ENCODE data around the gene POGLUT3.

The POGLUT3 gene

DNA sequence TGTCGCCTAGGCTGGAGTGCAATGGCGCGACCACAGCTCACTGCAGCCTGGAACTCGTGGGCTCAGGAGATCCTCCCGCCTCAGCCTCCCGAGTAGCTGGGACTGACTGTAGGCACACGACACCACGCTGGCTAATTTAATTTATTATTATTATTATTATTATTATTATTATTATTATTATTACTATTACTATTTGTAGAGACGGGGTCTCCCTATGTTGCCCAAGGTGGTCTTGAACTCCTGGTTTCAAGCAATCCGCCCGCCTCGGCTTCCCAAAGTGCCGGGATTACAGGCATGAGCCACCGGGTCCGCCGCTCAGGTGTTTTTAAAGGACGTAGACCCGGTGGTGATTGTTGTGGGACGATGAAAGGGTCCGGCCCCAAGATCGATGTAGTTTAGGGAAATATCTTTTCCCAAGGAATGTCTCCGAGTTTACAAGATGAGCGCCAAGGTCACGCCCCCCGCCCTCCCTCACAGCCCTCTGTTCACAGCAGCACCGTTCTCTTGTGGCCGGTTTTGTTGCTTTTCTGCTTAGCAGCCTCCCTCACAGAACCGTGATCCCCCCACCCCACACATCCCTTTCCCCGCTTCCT is 728 bp upstream of the POGLUT3 start:
- DNase-seq: no peak

DNA sequence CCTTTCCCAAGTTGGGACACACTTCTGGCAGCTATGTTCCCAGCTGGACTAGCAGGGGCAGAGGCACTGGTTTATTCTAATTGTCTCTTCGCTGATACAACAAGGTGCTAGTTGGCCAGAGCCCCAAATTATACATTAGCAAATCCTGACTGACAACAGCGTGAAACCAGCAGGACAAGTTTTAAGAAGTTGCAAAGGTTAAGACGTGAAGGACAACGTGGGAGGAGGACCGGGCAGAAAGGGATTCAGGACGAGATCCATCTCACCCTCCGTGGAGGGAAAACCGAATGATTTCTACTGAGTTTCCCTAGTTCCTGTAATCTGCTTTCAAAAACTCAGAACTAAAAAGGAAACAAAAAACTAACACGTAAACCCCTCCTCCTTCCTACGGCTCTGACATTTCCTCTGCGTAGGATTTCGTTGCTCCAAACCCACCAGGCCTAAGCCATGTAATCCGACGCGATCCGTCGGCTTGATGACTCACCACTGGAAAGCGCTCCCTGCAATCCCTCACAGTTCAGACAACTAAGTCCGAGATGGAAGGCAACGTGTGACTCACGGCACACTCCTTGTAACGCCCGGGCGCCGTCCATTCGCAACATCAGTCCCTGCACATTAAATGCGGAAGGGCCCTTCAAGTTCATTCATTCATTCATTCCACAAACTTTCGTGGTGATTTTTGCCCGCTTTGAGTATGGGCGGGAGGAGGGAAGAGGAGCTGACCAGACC is 703 bp downstream of the POGLUT3 start:
- peak; percentile 81 for DNase-seq

DNA sequence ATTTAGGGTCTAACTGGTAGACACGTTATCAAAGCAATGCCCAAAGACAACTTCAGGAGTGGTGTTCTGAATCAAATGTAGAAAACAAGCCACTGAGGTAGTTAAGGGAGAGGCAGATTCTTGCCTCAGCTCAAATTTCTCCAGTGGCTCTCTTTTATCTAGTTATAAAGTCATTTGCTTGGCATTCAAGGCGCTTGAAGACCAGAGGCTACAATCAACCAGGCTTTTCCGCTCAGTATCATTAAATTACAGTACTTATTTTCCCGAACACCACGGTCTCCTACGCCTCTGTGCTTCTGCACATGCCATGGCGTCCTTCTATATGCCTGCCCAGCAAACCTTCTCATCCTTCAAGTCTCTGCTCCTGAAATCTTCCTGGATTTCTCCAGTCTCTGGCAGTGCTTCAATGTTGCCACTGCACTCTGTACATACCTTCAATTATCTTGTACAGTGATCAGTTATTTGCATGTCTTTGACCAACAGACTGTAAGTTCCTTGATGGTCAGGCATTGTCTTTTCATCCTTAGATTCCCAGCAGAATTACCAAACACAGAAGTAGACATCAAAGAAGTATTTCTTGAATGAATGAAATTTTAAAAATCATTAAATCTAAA is 1.4 kb downstream of the POGLUT3 start:
- DNase-seq: no peak

- no peak for DNase-seq
Observed at GRCh38 chr11:108495326-108495725, 2.9 kb downstream of the POGLUT3 start.

DNA sequence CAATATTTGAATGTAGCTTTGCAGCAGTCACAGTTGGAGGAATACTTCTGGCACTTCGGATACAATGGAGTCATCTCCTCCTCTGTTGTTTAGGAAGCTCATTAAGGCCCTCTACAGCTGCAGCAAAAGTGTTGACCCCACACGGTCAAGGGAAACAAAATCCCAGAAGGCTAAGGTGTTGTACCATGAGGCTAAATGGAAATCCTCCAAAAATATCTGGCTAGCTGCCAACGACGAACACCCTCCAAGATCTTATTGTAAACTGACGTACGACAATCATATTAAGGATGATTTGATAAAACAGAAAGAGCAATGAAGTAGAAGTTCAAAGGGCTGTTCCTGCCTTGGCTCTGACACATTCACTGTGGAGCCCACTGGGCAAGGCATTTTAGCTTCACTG is 4.0 kb downstream of the POGLUT3 start:
- no peak for DNase-seq

DNA sequence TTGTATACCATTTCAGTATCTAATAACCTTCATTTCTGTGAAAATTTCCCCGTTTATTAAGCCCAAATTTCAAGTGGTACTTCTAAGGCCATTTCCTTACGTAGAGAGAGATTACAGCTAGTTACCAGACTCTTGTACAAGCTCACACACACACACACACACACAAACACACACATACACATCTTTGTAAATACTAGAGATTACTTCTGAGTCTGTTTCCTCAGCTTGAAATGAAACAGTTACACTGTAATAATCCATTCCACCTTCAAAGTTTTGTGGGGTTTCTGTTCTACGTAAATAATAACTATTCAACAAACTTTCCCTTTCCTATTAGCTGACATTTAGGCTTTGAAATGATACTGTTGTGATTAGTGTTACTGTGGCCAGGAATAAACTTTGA is 6.2 kb downstream of the POGLUT3 start:
- DNase-seq: no peak

GRCh38 chr11:108486828-108487227 is 11.4 kb downstream of the POGLUT3 start:
- DNase-seq: no peak

- no peak for DNase-seq
Observed at GRCh38 chr11:108486331-108486730, 11.9 kb downstream of the POGLUT3 start.

- DNase-seq: no peak
Observed at GRCh38 chr11:108483163-108483562, 15.0 kb downstream of the POGLUT3 start.

DNA sequence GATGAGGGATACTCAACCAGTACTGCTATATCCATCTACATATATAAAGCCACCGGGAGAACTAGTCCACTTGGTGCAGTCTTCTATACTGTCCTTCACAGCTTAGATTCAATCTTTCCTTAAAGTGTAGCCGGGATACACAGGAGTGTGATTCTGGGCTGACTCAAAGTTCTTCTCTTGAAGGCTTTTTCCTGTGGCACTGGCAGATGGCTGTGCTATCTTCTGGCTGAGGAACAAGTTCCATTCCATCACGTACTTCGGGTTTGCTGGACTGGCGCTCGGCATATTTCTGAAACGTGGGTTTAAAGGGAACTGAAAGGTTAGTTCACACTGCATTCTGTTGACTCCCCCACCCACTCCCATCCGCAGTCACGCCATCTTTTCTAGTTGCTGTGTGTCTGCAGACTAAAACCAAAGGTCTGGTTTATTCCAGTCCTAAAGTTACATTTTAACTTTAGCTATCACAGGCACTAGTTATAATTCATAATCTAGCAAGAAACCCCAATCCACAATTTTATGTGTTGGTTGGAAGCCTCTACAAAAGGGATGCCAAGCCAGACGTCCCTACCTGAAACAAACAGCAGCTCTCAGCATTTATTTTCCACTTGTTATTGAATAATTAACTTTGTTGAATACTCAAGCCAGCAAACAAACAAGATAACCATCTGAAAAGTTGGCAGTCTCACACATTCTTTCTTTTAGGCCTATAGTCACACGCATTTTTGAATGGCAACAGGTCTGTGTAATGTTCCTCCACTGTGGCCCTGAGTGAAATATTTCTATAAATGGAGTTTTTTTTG is 23.3 kb downstream of the POGLUT3 start:
- no peak for DNase-seq

GRCh38 chr11:108472681-108473080 is 25.5 kb downstream of the POGLUT3 start:
- no peak for DNase-seq

DNA sequence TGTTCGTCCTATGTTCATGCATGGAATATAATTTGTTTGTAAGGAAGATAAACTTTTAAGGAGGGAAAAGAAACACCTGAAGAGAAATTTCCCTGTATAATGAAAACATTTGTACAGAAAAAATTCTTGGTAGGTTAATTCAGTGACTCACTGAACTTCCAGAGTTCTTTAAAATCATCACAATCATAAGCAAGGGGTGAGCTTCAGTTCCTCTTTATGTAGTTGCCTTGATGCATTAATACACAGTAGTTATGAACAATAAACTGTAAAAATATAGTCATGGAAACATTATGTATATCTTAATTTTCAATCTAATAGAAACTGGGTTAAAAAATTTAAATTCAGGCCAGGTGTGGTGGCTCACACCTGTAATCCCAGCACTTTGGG is 29.7 kb downstream of the POGLUT3 start:
- no peak for DNase-seq

GRCh38 chr11:108467091-108467823 is 30.9 kb downstream of the POGLUT3 start, which contains the start of gene C11orf65:
Gene C11orf65, minus strand, starts transcription at chr11:108467529. Its CDS starts 5,970 bp downstream, at chr11:108461559.
- peak; percentile 96 for DNase-seq

DNA sequence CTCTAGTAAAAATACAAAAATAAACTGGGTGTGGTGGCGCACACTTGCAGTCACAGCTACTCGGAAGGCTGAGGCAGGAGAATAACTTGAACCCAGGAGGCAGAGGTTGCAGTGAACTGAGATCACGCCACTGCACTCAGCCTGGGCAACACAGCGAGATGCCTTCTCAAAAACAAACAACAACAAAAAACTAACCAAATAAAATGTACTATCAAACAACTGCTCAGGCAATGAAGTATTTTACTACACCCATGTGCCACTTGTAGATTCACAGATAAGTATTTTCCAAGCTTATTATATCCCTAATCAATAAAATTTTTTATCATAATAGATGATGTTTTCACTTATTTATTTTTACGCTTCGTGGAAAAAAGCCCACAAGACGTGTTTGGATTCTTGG is 31.8 kb downstream of the POGLUT3 start:
- DNase-seq: no peak

GRCh38 chr11:108453207-108453835 is 44.9 kb downstream of the POGLUT3 start:
- DNase-seq: no peak

All from stimulated activated CD4-positive, alpha-beta T cell treated with anti-CD3 and anti-CD28 coated beads, Interleukin-1b, Interleukin-23, amount 100 ng/mL, for 48 hours (primary cell).